Naive thymus-derived CD4-positive, alpha-beta T cell (primary cell): Measurements from ENCODE around the gene MICAL1. TPM values are rescaled to one million over a fixed set of nuclear protein-coding genes. Genes with fewer than 3 reads are reported as not detected.

Experiments used
- ATAC-seq: fragments of 150-1000 bp; cut with Tn5 transposase; 2 replicates; pipeline ENCODE4 v1.10.0; 2021; ENCODE audit warnings: mild to moderate bottlenecking, moderate library complexity
- CTCF ChIA-PET: fragments of 350-600 bp; sonication (Branson Sonifier 250); formaldehyde crosslinking; loops from one replicate; lab custom pipeline; 2021; ENCODE audit warnings: antibody characterized with exemption; lab: Charles Lee
- POLR2A ChIA-PET: fragments of 350-600 bp; sonication (Branson Sonifier 250); formaldehyde crosslinking; loops from one replicate; lab custom pipeline; 2021; ENCODE audit warnings: antibody characterized with exemption, inconsistent platforms; lab: Charles Lee
- DNase-seq, 9 donors: peaks; one replicate each; pipeline versions ENCODE4 v3.0.0 to v3.0.0-alpha.2; 2020 to 2022; ENCODE audit warnings: mixed read lengths in 1 of 9
- H3K27ac ChIP-seq: one replicate; pipeline ENCODE4 v1.7.0; 2013; ENCODE audit warnings: mild to moderate bottlenecking, low read depth, low read length, moderate library complexity
- H3K27me3 ChIP-seq, 2 donors: one replicate each; pipeline ENCODE4 v1.7.0; 2013; ENCODE audit warnings: low read length in 2 of 2, mild to moderate bottlenecking in 2 of 2, moderate library complexity in 2 of 2; ENCODE audit not compliant: control insufficient read depth in 2 of 2, insufficient read depth in 2 of 2
- H3K36me3 ChIP-seq, 3 experiments: 1 replicate in 2 of 3; 2 replicates in 1 of 3; pipeline ENCODE4 v1.7.0; 2013; ENCODE audit warnings: low read length in 3 of 3, mild to moderate bottlenecking in 3 of 3, moderate library complexity in 1 of 3; ENCODE audit not compliant: insufficient read depth in 3 of 3, control insufficient read depth in 2 of 3
- H3K4me1 ChIP-seq, 2 donors: one replicate each; pipeline ENCODE4 v1.7.0; 2013; ENCODE audit warnings: low read length in 2 of 2, mild to moderate bottlenecking in 2 of 2, moderate library complexity in 1 of 2; ENCODE audit not compliant: control insufficient read depth in 2 of 2, insufficient read depth in 2 of 2
- H3K4me3 ChIP-seq: 2 replicates; pipeline ENCODE4 v1.7.0; 2013; ENCODE audit warnings: mild to moderate bottlenecking, low read length
- H3K9me3 ChIP-seq, 3 experiments: 1 replicate in 2 of 3; 2 replicates in 1 of 3; pipeline ENCODE4 v1.7.0; 2013; ENCODE audit warnings: low read length in 3 of 3; ENCODE audit not compliant: control insufficient read depth in 2 of 3
- H3K27ac Mint-ChIP-seq, 9 donors: one replicate each; pipeline ENCODE4 v1.8.0; 2020 to 2022; ENCODE audit warnings: mixed read lengths in 9 of 9, mild to moderate bottlenecking in 8 of 9, moderate library complexity in 5 of 9, inconsistent platforms in 2 of 9
- H3K27me3 Mint-ChIP-seq, 5 donors: one replicate each; pipeline ENCODE4 v1.8.0; 2021 to 2022; ENCODE audit warnings: mixed read lengths in 5 of 5, mild to moderate bottlenecking in 1 of 5
- H3K36me3 Mint-ChIP-seq, 5 donors: one replicate each; pipeline ENCODE4 v1.8.0; 2020 to 2022; ENCODE audit warnings: mixed read lengths in 5 of 5, mild to moderate bottlenecking in 3 of 5, inconsistent platforms in 1 of 5
- H3K4me1 Mint-ChIP-seq, 7 donors: one replicate each; pipeline ENCODE4 v1.8.0; 2020 to 2022; ENCODE audit warnings: mixed read lengths in 7 of 7, mild to moderate bottlenecking in 3 of 7, inconsistent platforms in 1 of 7
- H3K4me3 Mint-ChIP-seq, 10 donors: one replicate each; pipeline ENCODE4 v1.8.0; 2020 to 2022; ENCODE audit warnings: mild to moderate bottlenecking in 10 of 10, mixed read lengths in 10 of 10, moderate library complexity in 6 of 10, inconsistent platforms in 2 of 10
- H3K9me3 Mint-ChIP-seq, 11 donors: one replicate each; pipeline ENCODE4 v1.8.0; 2020 to 2022; ENCODE audit warnings: mixed read lengths in 11 of 11, mild to moderate bottlenecking in 4 of 11, inconsistent platforms in 1 of 11, moderate library complexity in 1 of 11
- intact Hi-C, 2 donors: fragments of 100-400 bp; cut with micrococcal nuclease; formaldehyde crosslinking; loops; one replicate each; pipeline ENCODE4 v1.15.1; 2023
- polyA plus RNA-seq, 2 donors: library from polyadenylated mRNA; unstranded; fragments of 300-500 nt; fragmentation: Illumina TruSeq; gene quantifications; one replicate each; pipeline ENCODE4 v1.2.3, GENCODE V29; 2021
- total RNA-seq, 6 experiments: library from RNA in 5 of 6; stranded (reverse) in 5 of 6; gene quantifications; 1 replicate in 5 of 6; 2 replicates in 1 of 6; pipeline ENCODE4 v1.2.3 and lab custom pipeline; 2021 to 2026

Gene MICAL1
- total and polyA plus RNA-seq, 7 experiments from 2014 or later: 18.3 to 125 (median 63.4) TPM

DNA sequence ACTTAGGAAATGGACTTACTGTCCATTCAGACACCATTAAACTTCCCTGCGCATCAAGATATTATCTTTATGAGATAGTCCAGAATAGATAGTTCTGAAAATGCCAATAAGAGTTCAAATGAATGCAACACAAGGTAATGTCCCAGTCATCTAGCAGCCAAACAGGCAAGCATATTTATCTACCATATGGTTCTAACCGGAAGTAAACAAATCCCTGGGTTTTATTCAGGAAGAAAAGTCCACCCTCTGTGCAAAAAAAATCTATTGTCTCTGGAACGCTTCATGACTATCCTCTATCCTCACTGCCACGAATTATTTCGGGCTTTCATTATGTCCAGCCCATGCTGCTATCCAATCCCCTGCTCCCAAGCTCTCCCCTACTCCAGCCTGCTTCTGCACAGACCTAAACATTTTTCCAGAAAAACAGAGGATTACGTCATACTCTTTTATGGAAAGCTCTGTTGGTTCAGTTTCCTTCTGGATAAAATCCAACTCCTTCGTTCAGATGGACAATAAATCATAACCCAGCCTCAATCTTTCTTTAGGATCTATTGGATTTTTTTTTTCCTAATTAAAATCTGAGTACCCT is 26.6 kb downstream of the MICAL1 start:
- DNase-seq: no peak
- Histone ChIP-seq H3K4me3 (no peak overlapping the region), H3K27me3 (no peaks in the 10 kb centered on the region), H3K27ac (no peak overlapping the region), H3K36me3 (no peaks in the 10 kb centered on the region), H3K9me3 (no peaks in the 10 kb centered on the region), H3K4me1 (no peaks in the 10 kb centered on the region)
- H3K36me3 Mint-ChIP-seq: no peaks in the 10 kb centered on the region
- no peaks in the 10 kb centered on the region for H3K9me3 Mint-ChIP-seq
- POLR2A ChIA-PET: no interaction called here
- CTCF ChIA-PET: interaction anchor here (0.6 kb wide), 1 partner anchor 610 kb away, joined by 3 read pairs; no protein-coding TSS in a partner anchor
- ATAC-seq: no peak
- H3K27ac Mint-ChIP-seq: peak overlapping the region in 1 of 9 donors; percentile 15
- H3K27me3 Mint-ChIP-seq: peaks cover 0 to 27% (median 0%) of the 10 kb centered on the region in 5 donors
- no peak overlapping the region for H3K4me3 Mint-ChIP-seq
- peaks cover 0 to 4% (median 0%) of the 10 kb centered on the region in 7 donors for H3K4me1 Mint-ChIP-seq
- intact Hi-C loops: no loop called here

DNA sequence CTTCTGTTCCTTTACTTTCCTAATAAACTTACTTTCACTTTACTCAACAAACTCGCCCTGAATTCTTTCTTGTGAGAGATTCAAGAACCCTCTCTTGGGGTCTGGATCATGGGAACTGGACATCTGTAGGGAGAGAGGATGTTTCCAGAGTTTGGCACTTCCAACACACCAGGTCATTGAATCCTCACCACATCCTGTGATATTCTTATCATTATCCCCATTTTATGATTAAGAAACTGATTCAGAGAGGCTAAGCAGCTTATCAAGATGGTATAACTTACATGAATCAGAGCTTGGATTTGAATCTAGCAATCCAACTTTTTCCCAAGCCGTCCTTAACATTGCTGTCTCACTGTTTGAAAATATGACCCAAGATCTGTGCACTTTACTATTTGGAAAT is 30.6 kb downstream of the MICAL1 start:
- H3K27ac Mint-ChIP-seq: no peak overlapping the region
- ChIA-PET POLR2A (no interaction called here), CTCF (no interaction called here)
- H3K9me3 Mint-ChIP-seq: no peaks in the 10 kb centered on the region
- Histone ChIP-seq H3K27ac (no peak overlapping the region), H3K4me3 (no peak overlapping the region), H3K9me3 (no peaks in the 10 kb centered on the region), H3K36me3 (no peaks in the 10 kb centered on the region), H3K27me3 (no peaks in the 10 kb centered on the region), H3K4me1 (no peaks in the 10 kb centered on the region)
- H3K27me3 Mint-ChIP-seq: peaks cover 0 to 22% (median 0%) of the 10 kb centered on the region in 5 donors
- DNase-seq (no peak), ATAC-seq (no peak)
- H3K4me3 Mint-ChIP-seq: no peak overlapping the region
- no peaks in the 10 kb centered on the region for H3K36me3 Mint-ChIP-seq
- peaks cover 0 to 6% (median 0%) of the 10 kb centered on the region in 7 donors for H3K4me1 Mint-ChIP-seq
- intact Hi-C loops: no loop called here

DNA sequence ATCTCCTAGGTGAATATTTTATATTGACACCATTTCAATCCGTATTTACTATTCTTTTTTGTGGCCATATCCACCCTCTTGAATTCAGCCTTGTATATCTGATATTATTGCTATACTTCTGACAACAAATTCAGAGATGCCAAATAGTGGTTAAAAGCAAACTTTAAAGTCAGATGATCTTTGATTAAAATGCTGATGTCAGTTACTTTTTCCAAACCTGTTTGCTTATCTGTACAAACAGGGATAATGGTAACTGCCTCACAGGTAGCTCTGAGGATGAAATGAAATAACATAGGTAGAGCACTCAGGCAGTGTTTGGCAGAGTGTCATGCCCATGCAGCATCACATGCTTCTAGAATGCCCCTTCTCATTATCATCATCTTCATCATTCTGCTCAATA is 34.4 kb downstream of the MICAL1 start:
- Histone ChIP-seq H3K9me3 (no peaks in the 10 kb centered on the region), H3K4me1 (no peaks in the 10 kb centered on the region), H3K27me3 (no peaks in the 10 kb centered on the region), H3K36me3 (no peaks in the 10 kb centered on the region), H3K4me3 (no peak overlapping the region), H3K27ac (no peak overlapping the region)
- intact Hi-C loops: no loop called here
- no peaks in the 10 kb centered on the region for H3K36me3 Mint-ChIP-seq
- H3K4me1 Mint-ChIP-seq: peaks cover 0 to 6% (median 0%) of the 10 kb centered on the region in 7 donors
- POLR2A ChIA-PET: interaction anchor here (0.6 kb wide), 1 partner anchor 69 kb away, joined by 3 read pairs; no protein-coding TSS in a partner anchor
- no peaks in the 10 kb centered on the region for H3K9me3 Mint-ChIP-seq
- no peak for ATAC-seq
- H3K27me3 Mint-ChIP-seq: peaks cover 0 to 19% (median 0%) of the 10 kb centered on the region in 5 donors
- CTCF ChIA-PET: interaction anchor here (0.7 kb wide), 1 partner anchor 600 kb away, joined by 3 read pairs; no protein-coding TSS in a partner anchor
- no peak overlapping the region for H3K27ac Mint-ChIP-seq
- no peak overlapping the region for H3K4me3 Mint-ChIP-seq
- DNase-seq: no peak

DNA sequence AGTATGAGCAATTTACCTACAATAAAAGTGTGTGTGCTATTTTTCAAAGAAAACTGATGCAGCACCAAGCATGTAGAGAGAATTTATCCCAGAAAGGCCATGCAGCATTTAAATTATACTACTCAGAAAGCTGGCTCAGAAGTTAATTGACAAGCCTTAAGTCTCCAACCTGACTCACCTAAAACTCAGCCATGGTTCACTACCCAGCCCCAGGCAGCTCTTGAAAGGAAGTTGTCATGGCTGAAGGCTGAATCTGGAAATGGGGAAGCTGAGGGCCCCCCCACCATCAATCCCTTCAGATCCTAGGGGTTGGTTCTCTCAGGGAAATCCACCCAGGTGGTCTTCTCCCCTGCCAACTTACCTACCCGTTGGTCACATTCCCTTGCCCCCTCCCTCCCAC is 34.8 kb downstream of the MICAL1 start:
- POLR2A ChIA-PET: interaction anchor here (0.6 kb wide), 1 partner anchor 68 kb away, joined by 3 read pairs; no protein-coding TSS in a partner anchor
- H3K27ac ChIP-seq: no peak overlapping the region
- H3K9me3 Mint-ChIP-seq: no peaks in the 10 kb centered on the region
- H3K9me3 ChIP-seq: no peaks in the 10 kb centered on the region
- ATAC-seq: no peak
- DNase-seq: no peak
- H3K27ac Mint-ChIP-seq: no peak overlapping the region
- H3K4me1 ChIP-seq: no peaks in the 10 kb centered on the region
- no peaks in the 10 kb centered on the region for H3K36me3 ChIP-seq
- peaks cover 0 to 6% (median 0%) of the 10 kb centered on the region in 7 donors for H3K4me1 Mint-ChIP-seq
- H3K27me3 ChIP-seq: no peaks in the 10 kb centered on the region
- no peaks in the 10 kb centered on the region for H3K36me3 Mint-ChIP-seq
- no peak overlapping the region for H3K4me3 ChIP-seq
- peaks cover 0 to 17% (median 0%) of the 10 kb centered on the region in 5 donors for H3K27me3 Mint-ChIP-seq
- H3K4me3 Mint-ChIP-seq: no peak overlapping the region
- CTCF ChIA-PET: no interaction called here
- intact Hi-C loops: no loop called here

DNA sequence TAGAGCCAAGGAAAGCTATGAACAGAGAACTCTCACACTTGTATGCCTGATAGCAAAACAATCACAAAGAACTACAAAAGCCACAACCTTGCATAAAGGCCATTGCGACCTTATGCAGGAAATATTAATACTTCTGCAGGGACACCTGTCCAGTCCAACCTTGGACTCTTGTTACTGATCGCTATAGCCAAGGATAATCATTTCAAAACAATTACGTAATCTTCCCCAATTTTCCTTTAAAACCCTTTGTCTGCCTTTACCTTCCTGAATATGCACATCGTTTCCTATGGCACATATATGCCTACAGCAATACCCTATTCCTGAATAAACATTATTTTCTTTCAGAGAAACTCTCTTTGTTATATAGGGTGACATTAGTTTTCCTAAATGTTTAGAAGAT is 37.9 kb downstream of the MICAL1 start:
- Mint-ChIP-seq H3K4me1 (no peaks in the 10 kb centered on the region), H3K9me3 (peaks cover 0 to 2% (median 0%) of the 10 kb centered on the region in 11 donors), H3K27ac (no peak overlapping the region), H3K4me3 (no peak overlapping the region), H3K27me3 (peaks cover 0 to 40% (median 0%) of the 10 kb centered on the region in 5 donors), H3K36me3 (no peaks in the 10 kb centered on the region)
- Histone ChIP-seq H3K27me3 (no peaks in the 10 kb centered on the region), H3K36me3 (no peaks in the 10 kb centered on the region), H3K4me3 (no peak overlapping the region), H3K27ac (no peak overlapping the region), H3K4me1 (no peaks in the 10 kb centered on the region), H3K9me3 (no peaks in the 10 kb centered on the region)
- DNase-seq (no peak), ATAC-seq (no peak)
- ChIA-PET CTCF (no interaction called here), POLR2A (no interaction called here)
- intact Hi-C loops: no loop called here

DNA sequence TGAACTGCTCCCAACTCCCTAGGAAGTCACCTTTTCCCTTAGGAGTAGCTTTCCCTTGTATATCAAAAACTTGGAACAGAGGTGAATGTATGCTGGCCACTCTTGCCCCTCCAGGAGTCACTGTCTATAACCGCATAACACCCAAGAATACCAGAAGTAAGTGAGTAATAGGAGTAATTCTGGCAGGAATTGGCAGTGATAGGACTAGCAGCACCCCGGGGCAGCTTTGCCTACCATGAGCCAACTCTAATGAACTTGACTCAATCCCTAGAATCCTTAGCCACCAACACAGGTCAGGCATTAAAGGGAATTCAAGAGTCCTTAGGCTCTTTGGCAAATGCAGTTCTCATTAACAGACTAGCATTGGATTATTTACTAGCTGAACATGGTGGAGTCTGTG is 44.5 kb downstream of the MICAL1 start:
- POLR2A ChIA-PET: no interaction called here

DNA sequence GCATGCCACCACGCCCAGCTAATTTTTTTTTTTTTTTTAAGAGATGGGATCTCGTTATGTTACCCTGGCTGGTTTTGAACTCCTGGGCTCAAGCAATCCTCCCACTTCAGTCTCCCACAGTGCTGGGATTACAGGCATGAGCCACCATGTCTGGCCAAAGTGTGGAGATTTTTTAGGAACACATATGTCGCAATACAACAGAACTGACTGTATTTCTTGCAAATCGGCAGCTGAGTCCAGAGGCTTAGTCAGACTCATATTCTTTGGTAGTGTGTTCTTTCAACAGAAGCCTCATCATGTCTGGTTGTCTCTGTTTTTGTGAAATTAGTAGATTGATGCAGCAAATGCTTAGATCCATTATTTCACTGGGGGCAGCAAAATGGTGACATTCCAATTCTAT is 49.4 kb downstream of the MICAL1 start:
- no peak for ATAC-seq
- Mint-ChIP-seq H3K4me3 (no peak overlapping the region), H3K27ac (no peak overlapping the region), H3K4me1 (no peaks in the 10 kb centered on the region), H3K36me3 (no peaks in the 10 kb centered on the region), H3K27me3 (peaks cover 0 to 22% (median 0%) of the 10 kb centered on the region in 5 donors), H3K9me3 (no peaks in the 10 kb centered on the region)
- POLR2A ChIA-PET: no interaction called here
- CTCF ChIA-PET: no interaction called here
- Histone ChIP-seq H3K4me3 (no peak overlapping the region), H3K9me3 (no peaks in the 10 kb centered on the region), H3K27ac (no peak overlapping the region), H3K4me1 (no peaks in the 10 kb centered on the region), H3K36me3 (no peaks in the 10 kb centered on the region), H3K27me3 (no peaks in the 10 kb centered on the region)
- intact Hi-C loops: no loop called here
- no peak for DNase-seq

More for the DNA sequence above, 44.5 kb downstream of the MICAL1 start:
- Mint-ChIP-seq H3K9me3 (peaks cover 0 to 2% (median 0%) of the 10 kb centered on the region in 11 donors), H3K4me3 (no peak overlapping the region), H3K27me3 (peaks cover 0 to 44% (median 0%) of the 10 kb centered on the region in 5 donors), H3K4me1 (no peaks in the 10 kb centered on the region), H3K27ac (no peak overlapping the region), H3K36me3 (no peaks in the 10 kb centered on the region)
- Histone ChIP-seq H3K4me3 (no peak overlapping the region), H3K36me3 (no peaks in the 10 kb centered on the region), H3K4me1 (no peaks in the 10 kb centered on the region), H3K27ac (no peak overlapping the region), H3K27me3 (no peaks in the 10 kb centered on the region), H3K9me3 (no peaks in the 10 kb centered on the region)
- CTCF ChIA-PET: no interaction called here
- DNase-seq: no peak
- intact Hi-C loops: no loop called here
- ATAC-seq: no peak
